ENCODE measurements around the gene HP. TPM values are rescaled to one million over a fixed set of nuclear protein-coding genes. Genes with fewer than 3 reads are reported as not detected.
"Not testable (repeated sequence)": the region's sequence is repeated elsewhere in the genome, so short reads cannot be mapped to it uniquely, and the experiment has no call there.

The HP gene, protein sequence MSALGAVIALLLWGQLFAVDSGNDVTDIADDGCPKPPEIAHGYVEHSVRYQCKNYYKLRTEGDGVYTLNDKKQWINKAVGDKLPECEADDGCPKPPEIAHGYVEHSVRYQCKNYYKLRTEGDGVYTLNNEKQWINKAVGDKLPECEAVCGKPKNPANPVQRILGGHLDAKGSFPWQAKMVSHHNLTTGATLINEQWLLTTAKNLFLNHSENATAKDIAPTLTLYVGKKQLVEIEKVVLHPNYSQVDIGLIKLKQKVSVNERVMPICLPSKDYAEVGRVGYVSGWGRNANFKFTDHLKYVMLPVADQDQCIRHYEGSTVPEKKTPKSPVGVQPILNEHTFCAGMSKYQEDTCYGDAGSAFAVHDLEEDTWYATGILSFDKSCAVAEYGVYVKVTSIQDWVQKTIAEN
- total RNA-seq (2021; fragmentation: NEBNext Ultra II Directional; extraction: Animal tissue kit (Norgen Biotek cat#: 25700)) = not detected in 2 replicates
- not detected in 2 replicates for polyA plus RNA-seq (2011; rRNA removed)
- 0.08 TPM for polyA plus RNA-seq (2011; cell fraction: cytosol; rRNA removed)
- polyA plus RNA-seq (2011; cell fraction: nucleus; rRNA removed) = not detected
- 0.19 TPM in 1 of 4 replicates, not detected in the others for polyA plus RNA-seq (2012, experiment 1 of 2)
- polyA plus RNA-seq (2012, experiment 2 of 2) = not detected
- polyA plus RNA-seq (2013, experiment 1 of 2) = not detected
- polyA plus RNA-seq (2013, experiment 2 of 2) = not detected
- polyA minus RNA-seq (2011; rRNA and poly(A)+ RNA removed) = not detected in 2 replicates
- not detected for polyA minus RNA-seq (2011; cell fraction: cytosol; rRNA and poly(A)+ RNA removed)
- polyA minus RNA-seq (2011; cell fraction: nucleus; rRNA and poly(A)+ RNA removed) = not detected
- long read RNA-seq, experiment 1 = 0 reads
- long read RNA-seq, experiment 2 = 0 reads

GRCh38 chr16:72054254-72054847, at the start of gene HP:
Gene HP (plus strand): TSS chr16:72054505. CDS start chr16:72054653, 148 bp downstream.
- 73% methylated on average over 5 of the region's 5 CpGs; no CpG with 5 or more reads in 1 of the 2 experiments for WGBS, 2 experiments (ENCODE audit: extremely low coverage in 1 of 2, insufficient coverage in 1 of 2, insufficient read length in 1 of 2, insufficient replicate concordance in 2 of 2, low coverage in 1 of 2, low lambda C conversion rate in 2 of 2, missing lambda C conversion rate in 1 of 2)

More at GRCh38 chr16:72054254-72054847, at the start of gene HP:
- not testable (repeated sequence) for H3K23me2 ChIP-seq (ENCODE audit: low read depth, low read length); H3K14ac ChIP-seq (ENCODE audit: insufficient read length); DNase-seq (ENCODE audit: low read depth in 1 of 2, low spot score in 2 of 2); H3K9me3 ChIP-seq (ENCODE audit: insufficient read depth in 2 of 2, low read depth in 1 of 2, low read length in 1 of 2); H2BK20ac ChIP-seq (ENCODE audit: low read length); H3K79me2 ChIP-seq (ENCODE audit: control insufficient read depth in 1 of 2, insufficient read depth in 2 of 2, low read length in 2 of 2); H3K4me2 ChIP-seq (ENCODE audit: insufficient read depth in 1 of 2, low read depth in 2 of 2, low read length in 2 of 2); H2BK5ac ChIP-seq (ENCODE audit: low read depth, low read length); H3K18ac ChIP-seq (ENCODE audit: extremely low read depth, low read length); H3K56ac ChIP-seq (replicated peaks; ENCODE audit: insufficient read length, low read depth, low read length); H4K8ac ChIP-seq (ENCODE audit: extremely low read depth, insufficient read depth, low read length); H2BK15ac ChIP-seq (ENCODE audit: low read length); H2BK120ac ChIP-seq (replicated peaks; ENCODE audit: low read depth, low read length); H3K36me3 ChIP-seq (ENCODE audit: control insufficient read depth in 2 of 4, insufficient read depth in 4 of 4, low read length in 3 of 4); FAIRE-seq; H4K20me1 ChIP-seq (replicated peaks in 1 of 2; ENCODE audit: control insufficient read depth in 1 of 2, insufficient read depth in 2 of 2, low read length in 2 of 2); H3K9ac ChIP-seq (replicated peaks in 1 of 4; ENCODE audit: extremely low read depth in 1 of 4, low read depth in 3 of 4, low read length in 3 of 4); H3K4ac ChIP-seq (replicated peaks; ENCODE audit: insufficient read length, low read depth, low read length); H4K91ac ChIP-seq (replicated peaks; ENCODE audit: insufficient read length, low read length); H3K23ac ChIP-seq (ENCODE audit: insufficient read length); H2AK5ac ChIP-seq (ENCODE audit: low read depth, low read length); H3K4me3 ChIP-seq (ENCODE audit: extremely low read depth in 1 of 4, insufficient read depth in 2 of 4, low read depth in 3 of 4, low read length in 4 of 4); H3K4me1 ChIP-seq (replicated peaks in 1 of 4; ENCODE audit: control insufficient read depth in 3 of 4, insufficient read depth in 4 of 4, low read length in 3 of 4); H2AFZ ChIP-seq (ENCODE audit: low read length); H3K27me3 ChIP-seq (replicated peaks in 1 of 4; ENCODE audit: control insufficient read depth in 3 of 4, extremely low read depth in 1 of 4, insufficient read depth in 3 of 4, low read length in 3 of 4); H3K79me1 ChIP-seq (ENCODE audit: low read depth, low read length); H4K5ac ChIP-seq (ENCODE audit: insufficient read length, low read depth, low read length); H3K27ac ChIP-seq (ENCODE audit: low read depth, low read length); H2BK12ac ChIP-seq (ENCODE audit: low read depth, low read length)
- CTCF ChIA-PET (ENCODE audit: partially characterized antibody) = interaction anchor here (0.6 to 1.9 kb wide), 3 partner anchors 10 to 56 kb away, joined by 3 to 10 read pairs (median 6); no protein-coding TSS in a partner anchor
- POLR2A ChIA-PET (ENCODE audit: partially characterized antibody) = interaction anchor here (1.3 kb wide), 1 partner anchor 17 kb away, joined by 4 read pairs; no protein-coding TSS in a partner anchor

Measured in H1 (cell line).